Measurements from ENCODE around the gene COL25A1. TPM values are rescaled to one million over a fixed set of nuclear protein-coding genes. Genes with fewer than 3 reads are reported as not detected.
"Not testable (repeated sequence)": the region's sequence is repeated elsewhere in the genome, so short reads cannot be mapped to it uniquely, and the experiment has no call there.

COL25A1 gene
- total RNA-seq, 2 donors from 2014 or later: 0.29 TPM; not detected in 1

DNA sequence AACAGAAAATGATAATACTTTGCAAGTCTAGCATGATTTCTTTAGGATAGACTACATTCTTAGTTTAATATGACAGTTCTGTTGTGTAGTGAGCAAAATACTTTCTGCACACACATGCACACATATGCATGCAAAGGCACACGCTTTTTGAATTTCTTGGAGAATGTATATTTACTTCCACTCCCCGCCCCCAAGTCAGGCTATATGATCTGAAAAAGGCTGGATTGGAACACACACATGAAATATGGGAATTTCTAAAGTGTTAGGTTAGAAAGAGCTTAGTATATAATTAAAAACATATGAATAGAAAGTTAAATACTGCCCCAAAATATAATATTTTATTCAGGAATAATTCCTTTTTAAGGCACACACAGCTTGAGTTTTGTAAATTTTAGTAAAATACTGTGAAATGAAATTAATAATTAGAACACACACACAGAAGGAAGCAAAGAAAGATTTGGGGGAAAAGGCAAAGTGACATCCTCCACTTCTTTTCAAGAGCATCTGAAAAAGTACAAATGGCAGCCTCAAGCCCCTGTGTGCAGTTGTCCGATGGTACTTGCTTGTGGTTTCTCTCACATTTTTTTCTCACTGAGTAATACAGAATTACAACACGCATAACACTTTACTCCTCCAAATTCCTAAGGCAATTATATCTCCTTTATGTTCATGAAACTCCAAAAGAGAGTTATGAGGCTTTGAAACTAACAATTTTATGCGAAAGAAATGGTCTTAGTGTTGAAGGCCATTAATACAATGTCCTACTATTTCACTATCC is 310.7 kb downstream of the COL25A1 start:
- no peak overlapping the region for H3K9ac ChIP-seq (ENCODE audit: low read depth in 2 of 2, low read length in 2 of 2)
- no peaks in the 10 kb centered on the region for H3K36me3 ChIP-seq
- TF ChIP-seq CTCF (IDR thresholded peaks at IDR 0.05): no peak
- intact Hi-C loops (cut with DNase I): no loop called here
- no peaks in the 10 kb centered on the region for H3K4me1 ChIP-seq
- H3K9me3 ChIP-seq: no peaks in the 10 kb centered on the region
- DNase-seq: no peak
- H3K4me3 ChIP-seq: no peak overlapping the region
- H3K27me3 ChIP-seq: no peaks in the 10 kb centered on the region
- no peak overlapping the region for H3K27ac ChIP-seq

DNA sequence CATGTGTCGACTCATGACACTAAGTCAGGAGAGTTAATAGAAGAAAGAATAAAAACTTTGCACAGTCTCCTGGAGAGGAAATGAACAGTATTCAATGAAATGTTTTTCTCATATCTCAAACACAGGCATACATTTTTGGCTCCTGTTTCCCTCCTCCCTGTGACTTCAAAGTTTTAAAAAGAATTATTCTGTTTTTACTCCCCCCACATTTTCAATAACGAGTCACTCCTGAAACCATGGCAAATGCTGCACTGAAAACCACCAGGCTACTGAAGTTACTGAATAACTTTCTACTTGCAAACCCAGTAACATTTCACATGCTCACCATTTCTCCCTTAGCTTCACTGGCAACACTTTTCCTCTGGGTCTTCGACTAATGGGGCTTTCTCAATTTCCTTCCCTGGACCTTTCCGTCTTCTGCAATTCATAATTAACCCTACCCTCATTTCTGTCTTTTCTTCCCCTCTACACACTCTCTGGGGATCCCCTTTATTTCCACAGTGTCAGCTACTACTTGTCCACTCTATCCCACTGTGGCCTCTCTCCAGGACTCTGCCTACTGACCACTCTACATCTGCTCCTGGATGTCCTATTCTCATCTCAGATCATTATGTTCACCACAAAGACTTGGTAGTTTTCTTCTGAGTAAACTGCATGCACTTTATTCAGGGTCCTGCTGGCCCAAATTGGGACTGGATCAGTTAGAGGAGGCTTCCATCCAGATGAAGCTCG is 313.8 kb downstream of the COL25A1 start:
- Histone ChIP-seq H3K4me3 (no peak overlapping the region), H3K36me3 (no peaks in the 10 kb centered on the region), H3K4me1 (no peaks in the 10 kb centered on the region), H3K9ac (ENCODE audit: low read depth in 2 of 2, low read length in 2 of 2) (no peak overlapping the region), H3K27me3 (no peaks in the 10 kb centered on the region), H3K27ac (no peak overlapping the region), H3K9me3 (no peaks in the 10 kb centered on the region)
- intact Hi-C loops (cut with DNase I): no loop called here
- TF ChIP-seq CTCF (IDR thresholded peaks at IDR 0.05): no peak
- no peak for DNase-seq

GRCh38 chr4:108984495-108984894 is 318.0 kb downstream of the COL25A1 start:
- H3K27me3 ChIP-seq; H3K4me3 ChIP-seq; H3K9ac ChIP-seq (ENCODE audit: low read depth in 2 of 2, low read length in 2 of 2); H3K36me3 ChIP-seq; H3K9me3 ChIP-seq; DNase-seq; H3K4me1 ChIP-seq; H3K27ac ChIP-seq; intact Hi-C loops (cut with DNase I): not testable (repeated sequence)

- TF ChIP-seq CTCF (IDR thresholded peaks at IDR 0.05): no peak
- Histone ChIP-seq H3K27me3 (no peaks in the 10 kb centered on the region), H3K36me3 (no peaks in the 10 kb centered on the region), H3K9ac (ENCODE audit: low read depth in 2 of 2, low read length in 2 of 2) (no peak overlapping the region), H3K9me3 (no peaks in the 10 kb centered on the region), H3K27ac (no peak overlapping the region), H3K4me3 (no peak overlapping the region), H3K4me1 (no peaks in the 10 kb centered on the region)
- no peak for DNase-seq
- intact Hi-C loops (cut with DNase I): no loop called here
Measured at GRCh38 chr4:108982402-108983185, 319.9 kb downstream of the COL25A1 start.

GRCh38 chr4:108980455-108981239 is 321.8 kb downstream of the COL25A1 start:
- Histone ChIP-seq H3K36me3 (no peaks in the 10 kb centered on the region), H3K4me1 (no peaks in the 10 kb centered on the region), H3K27ac (no peak overlapping the region), H3K9ac (ENCODE audit: low read depth in 2 of 2, low read length in 2 of 2) (no peak overlapping the region), H3K4me3 (no peak overlapping the region), H3K9me3 (no peaks in the 10 kb centered on the region), H3K27me3 (no peaks in the 10 kb centered on the region)
- intact Hi-C loops (cut with DNase I): no loop called here
- TF ChIP-seq CTCF (IDR thresholded peaks at IDR 0.05): no peak
- DNase-seq: no peak
